GM12892 (cell line): Measurements from ENCODE around the gene ATPAF1.
"Not testable (repeated sequence)": the region's sequence is repeated elsewhere in the genome, so short reads cannot be mapped to it uniquely, and the experiment has no call there.

Experiments used
- DNase-seq: peaks from one replicate; pipeline ENCODE4 v3.0.0; 2011; ENCODE audit not compliant: insufficient read length
- FAIRE-seq: peaks from 2 replicates; lab custom pipeline; 2011; peaks lifted over from hg19 to GRCh38; lab: Jason Lieb, UNC
- POLR2A ChIP-seq: IDR thresholded peaks from 2 replicates; pipeline ENCODE4 v1.6.1; 2011; ENCODE audit warnings: low read depth, low read length, control low read depth
- POLR2AphosphoS5 ChIP-seq: IDR thresholded peaks from 2 replicates; pipeline ENCODE4 v1.6.1; 2011; ENCODE audit warnings: low read depth, low read length, control low read depth
- TAF1 ChIP-seq: IDR thresholded peaks from 2 replicates; pipeline ENCODE4 v1.6.1; 2011; ENCODE audit warnings: low read depth, mild to moderate bottlenecking, control low read depth, low read length, borderline replicate concordance

ATPAF1 gene

DNA sequence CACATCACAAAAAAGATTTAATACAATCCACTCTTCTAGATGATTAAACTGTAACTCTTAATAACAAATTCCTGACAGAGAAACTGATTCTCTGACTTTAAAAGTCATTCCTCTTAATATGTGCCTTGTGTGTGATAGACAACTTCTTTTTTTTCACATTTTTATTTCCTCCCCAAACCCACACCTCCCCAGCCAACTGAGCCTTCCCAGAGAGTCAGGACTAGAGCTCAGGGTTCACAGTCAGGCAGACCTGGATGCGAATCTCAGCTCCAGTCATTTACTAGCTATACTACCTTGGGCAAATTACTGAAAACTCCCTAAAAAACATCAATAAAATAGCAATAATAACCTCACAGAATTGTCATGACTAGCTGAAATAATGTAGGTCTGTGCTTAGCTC is 14.2 kb downstream of the ATPAF1 start:
- no peak for FAIRE-seq
- TF ChIP-seq POLR2AphosphoS5 (no peak), POLR2A (no peak), TAF1 (no peak)
- DNase-seq = no peak

DNA sequence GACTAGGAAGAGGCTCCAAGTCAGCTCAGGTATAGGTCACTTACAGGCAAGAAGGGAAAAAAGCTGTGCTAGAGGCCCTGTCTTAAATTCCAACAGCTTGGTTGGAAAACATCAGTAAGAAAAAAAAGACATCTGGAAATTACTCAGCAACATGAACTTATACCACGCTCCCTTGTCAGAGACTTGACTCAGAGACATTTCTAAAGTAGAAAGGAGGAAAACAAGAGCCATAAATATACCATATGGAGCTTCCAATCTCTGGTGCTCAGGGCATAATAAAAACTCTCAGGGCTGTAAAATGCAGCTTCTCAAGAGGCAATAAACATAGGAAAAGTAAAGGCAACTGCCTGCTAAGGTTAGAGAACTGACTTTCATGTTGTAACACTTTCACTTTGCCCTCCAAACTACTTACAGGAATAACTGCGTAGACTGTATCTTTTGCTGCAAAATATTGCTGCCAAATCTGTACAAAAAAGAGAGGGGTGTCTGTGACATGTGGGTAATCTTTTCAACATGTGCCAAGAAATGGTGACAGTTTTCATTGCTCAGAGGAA is 14.7 kb downstream of the ATPAF1 start:
- TF ChIP-seq TAF1 = no peak
- TF ChIP-seq POLR2AphosphoS5 = no peak
- TF ChIP-seq POLR2A = no peak
- DNase-seq (no peak), FAIRE-seq (no peak)

GRCh38 chr1:46652321-46653100 is 15.7 kb downstream of the ATPAF1 start:
- no peak for TF ChIP-seq POLR2A
- TF ChIP-seq POLR2AphosphoS5 = no peak
- no peak for TF ChIP-seq TAF1
- FAIRE-seq (no peak), DNase-seq (no peak)

DNA sequence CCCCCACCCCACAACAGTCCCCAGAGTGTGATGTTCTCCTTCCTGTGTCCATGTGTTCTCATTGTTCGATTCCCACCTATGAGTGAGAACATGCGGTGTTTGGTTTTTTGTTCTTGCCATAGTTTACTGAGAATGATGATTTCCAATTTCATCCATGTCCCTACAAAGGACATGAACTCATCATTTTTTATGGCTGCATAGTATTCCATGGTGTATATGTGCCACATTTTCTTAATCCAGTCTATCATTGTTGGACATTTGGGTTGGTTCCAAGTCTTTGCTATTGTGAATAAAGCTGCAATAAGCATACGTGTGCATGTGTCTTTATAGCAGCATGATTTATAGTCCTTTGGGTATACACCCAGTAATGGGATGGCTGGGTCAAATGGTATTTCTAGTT is 17.0 kb downstream of the ATPAF1 start:
- not testable (repeated sequence) for DNase-seq, FAIRE-seq

- DNase-seq (no peak), FAIRE-seq (no peak)
- TF ChIP-seq POLR2A = no peak
- no peak for TF ChIP-seq TAF1
- TF ChIP-seq POLR2AphosphoS5 = no peak
Observed at GRCh38 chr1:46650491-46650890, 17.7 kb downstream of the ATPAF1 start.

GRCh38 chr1:46649764-46650163 is 18.4 kb downstream of the ATPAF1 start:
- no peak for TF ChIP-seq POLR2AphosphoS5
- no peak for TF ChIP-seq POLR2A
- TF ChIP-seq TAF1 = no peak
- no peak for DNase-seq
- no peak for FAIRE-seq

DNA sequence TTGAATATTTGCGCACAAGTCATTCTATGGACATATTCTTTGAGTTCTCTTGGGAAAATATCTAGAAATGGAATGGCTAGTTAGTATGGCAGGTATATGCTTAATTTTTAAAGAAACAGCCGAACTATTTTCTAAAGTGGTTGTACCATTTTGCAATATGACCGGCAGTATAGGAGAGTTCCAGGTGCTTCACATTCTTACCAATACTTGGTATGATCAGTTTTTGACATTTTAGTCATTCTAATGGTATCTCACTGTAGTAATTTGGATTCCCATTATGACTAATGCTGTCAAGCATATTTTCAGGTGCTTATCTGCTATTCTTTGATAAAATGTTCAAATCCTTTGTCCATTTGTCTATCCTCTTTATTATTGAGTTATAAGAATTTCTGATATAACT is 20.6 kb downstream of the ATPAF1 start:
- DNase-seq (no peak), FAIRE-seq (no peak)
- no peak for TF ChIP-seq POLR2AphosphoS5
- no peak for TF ChIP-seq POLR2A
- no peak for TF ChIP-seq TAF1

DNA sequence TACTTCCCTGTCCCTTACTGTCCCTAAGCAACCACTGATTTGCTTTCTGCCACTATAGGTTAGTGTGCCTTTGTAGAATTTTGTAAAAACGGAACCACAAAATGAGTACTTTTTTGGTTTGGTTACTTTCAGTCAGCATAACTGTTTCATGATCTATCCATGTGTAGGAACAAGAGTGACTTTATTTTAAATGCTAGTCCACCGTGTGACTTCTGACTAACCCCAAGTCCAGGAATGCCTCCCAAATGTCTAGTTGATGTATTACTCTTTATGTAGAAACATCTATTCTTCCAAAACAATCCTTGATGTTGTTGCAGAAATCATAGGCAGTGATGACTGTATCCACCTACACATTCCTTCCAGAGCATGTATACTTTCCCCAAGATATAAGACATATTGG is 21.3 kb downstream of the ATPAF1 start:
- FAIRE-seq (no peak), DNase-seq (no peak)
- TF ChIP-seq POLR2A (no peak), POLR2AphosphoS5 (no peak), TAF1 (no peak)

DNA sequence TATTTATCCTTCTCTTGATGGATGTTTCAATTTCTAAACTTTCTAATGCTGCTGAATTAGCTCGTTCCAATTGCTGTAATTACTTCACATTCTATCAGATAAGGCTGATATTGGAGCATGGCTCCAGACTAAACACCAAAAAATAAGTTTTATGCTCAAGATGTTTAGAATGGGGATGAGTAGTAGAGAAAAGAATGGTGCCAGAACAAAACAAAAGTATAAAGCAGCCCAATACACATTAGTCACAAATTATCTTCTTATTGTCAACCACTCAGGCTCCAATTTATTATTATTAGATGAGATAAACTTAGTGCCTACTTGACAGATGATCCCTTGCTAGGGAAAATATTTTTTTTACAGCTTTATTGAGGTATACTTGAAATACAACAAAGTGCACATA is 21.8 kb downstream of the ATPAF1 start:
- no peak for DNase-seq
- TF ChIP-seq POLR2A (no peak), TAF1 (no peak), POLR2AphosphoS5 (no peak)
- no peak for FAIRE-seq

DNA sequence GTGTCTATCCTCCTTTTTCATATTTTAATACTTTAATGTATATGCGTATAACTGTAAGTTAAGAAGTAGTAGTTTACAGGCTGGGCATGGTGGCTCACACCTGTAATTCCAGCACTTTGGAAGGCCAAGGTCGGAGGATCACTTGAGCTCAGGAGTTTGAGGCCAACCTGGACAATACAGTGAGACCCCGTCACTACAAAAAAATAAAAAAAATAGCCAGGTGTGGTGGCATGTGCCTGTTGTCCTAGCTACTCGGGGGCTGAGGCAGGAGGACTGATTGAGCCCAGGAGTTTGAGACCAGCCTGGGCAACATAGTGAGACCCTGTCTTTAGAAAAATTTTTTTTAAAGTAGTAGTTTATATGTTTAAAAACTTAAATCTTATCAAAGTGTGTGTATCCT is 22.3 kb downstream of the ATPAF1 start:
- no peak for FAIRE-seq
- no peak for DNase-seq
- TF ChIP-seq TAF1 (no peak), POLR2A (no peak), POLR2AphosphoS5 (no peak)

GRCh38 chr1:46643368-46643775 is 24.8 kb downstream of the ATPAF1 start:
- no peak for DNase-seq
- TF ChIP-seq POLR2AphosphoS5 (no peak), TAF1 (no peak), POLR2A (no peak)
- no peak for FAIRE-seq

DNA sequence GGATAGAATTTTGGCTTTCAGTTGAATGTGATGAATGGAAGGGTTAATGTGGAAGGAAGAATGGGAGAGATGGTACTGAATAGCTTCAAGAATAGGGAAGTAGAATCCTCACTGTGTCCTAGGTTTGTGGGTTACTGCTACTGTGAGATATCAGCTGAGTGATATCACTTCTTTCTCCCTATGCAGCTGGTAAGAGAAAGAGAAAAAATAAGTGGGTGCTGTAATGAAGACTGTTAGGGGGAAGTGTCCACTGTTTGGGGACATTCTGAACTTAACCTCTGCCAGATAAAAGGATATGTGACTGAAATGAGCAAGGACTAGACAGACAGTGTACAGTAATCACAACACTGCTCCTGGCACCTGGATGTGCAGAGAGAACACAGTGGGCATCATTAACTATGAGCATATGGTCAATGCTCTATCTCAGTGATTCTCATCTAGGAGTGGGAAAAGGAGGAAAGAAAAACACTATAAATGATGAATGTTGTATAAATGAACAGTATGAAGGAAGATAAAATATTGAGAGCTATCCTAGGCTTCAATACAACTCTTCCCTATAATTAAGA is 26.0 kb downstream of the ATPAF1 start:
- no peak for TF ChIP-seq POLR2A
- TF ChIP-seq POLR2AphosphoS5 = no peak
- no peak for TF ChIP-seq TAF1
- DNase-seq (no peak), FAIRE-seq (no peak)

DNA sequence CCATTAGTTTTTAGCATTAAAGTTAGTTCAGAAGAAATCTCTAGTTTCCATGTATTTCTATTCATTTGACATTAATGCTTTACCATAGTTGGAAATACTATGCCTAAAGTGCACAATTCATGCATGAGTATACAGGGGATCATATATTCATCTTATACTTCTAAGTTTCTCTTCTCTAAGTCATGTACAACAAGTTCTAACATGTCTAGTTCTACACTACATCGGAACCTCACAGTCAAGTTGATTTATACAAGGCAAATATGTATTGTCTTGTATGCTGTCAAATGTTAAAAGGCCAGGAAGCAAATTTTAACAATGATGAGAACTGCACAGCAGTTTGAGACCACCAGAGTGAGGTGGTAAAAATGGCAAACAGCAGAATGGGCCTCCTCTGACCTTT is 28.6 kb downstream of the ATPAF1 start:
- no peak for DNase-seq
- TF ChIP-seq TAF1 (no peak), POLR2AphosphoS5 (no peak), POLR2A (no peak)
- FAIRE-seq = no peak

- no peak for TF ChIP-seq TAF1
- TF ChIP-seq POLR2AphosphoS5 = no peak
- no peak for TF ChIP-seq POLR2A
- no peak for FAIRE-seq
- DNase-seq = no peak
Observed at GRCh38 chr1:46638921-46639320, 29.2 kb downstream of the ATPAF1 start.
